HG02571 (cell line): ENCODE data around the gene TNS4.

ENCODE experiments used
- ATAC-seq: cut with Tn5 transposase; IDR thresholded peaks from one replicate; pipeline ENCODE4 v1.9.1; 2021; ENCODE audit warnings: mild to moderate bottlenecking, moderate library complexity; ENCODE audit not compliant: unreplicated experiment

TNS4 gene

GRCh38 chr17:40442392-40443195 lies 58.8 kb downstream of the TNS4 start:
- ATAC-seq = no peak

- no peak for ATAC-seq
Measured at GRCh38 chr17:40440166-40440565, 61.3 kb downstream of the TNS4 start.

GRCh38 chr17:40437095-40437732 lies 64.2 kb downstream of the TNS4 start:
- no peak for ATAC-seq

GRCh38 chr17:40436636-40437035 lies 64.8 kb downstream of the TNS4 start:
- no peak for ATAC-seq

GRCh38 chr17:40433551-40434415 lies 67.6 kb downstream of the TNS4 start:
- ATAC-seq = no peak

- no peak for ATAC-seq
Measured at GRCh38 chr17:40432864-40433528, 68.4 kb downstream of the TNS4 start.

GRCh38 chr17:40431231-40431602 lies 70.2 kb downstream of the TNS4 start:
- no peak for ATAC-seq

GRCh38 chr17:40430272-40431230 lies 70.9 kb downstream of the TNS4 start:
- ATAC-seq = no peak

GRCh38 chr17:40427002-40427491 lies 74.4 kb downstream of the TNS4 start:
- ATAC-seq = no peak
